ENCODE data around the gene APOO.
A peak's percentile ranks its signal among the peaks of the same experiment; 100 is the strongest.

APOO gene

DNA sequence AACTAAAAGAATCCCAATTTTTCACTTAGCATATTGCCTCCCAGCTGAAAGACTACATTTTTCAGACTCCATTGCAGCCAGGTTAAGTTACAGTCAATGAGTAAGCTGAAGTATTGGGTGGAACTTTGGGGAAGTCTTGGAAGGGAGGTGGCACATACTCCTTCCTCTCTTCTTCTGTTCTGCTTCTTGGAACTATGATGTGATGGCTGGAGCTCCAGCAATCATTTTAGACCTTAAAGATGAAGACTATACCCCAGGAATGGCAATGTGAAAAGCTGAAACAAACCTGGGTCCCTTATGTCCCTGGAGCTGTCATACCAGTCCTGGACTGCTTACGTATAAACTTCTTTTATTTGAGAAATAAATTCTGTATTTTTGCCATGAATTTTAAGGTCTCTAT is 93.9 kb downstream of the APOO start:
- Histone ChIP-seq H3K4me3 (ENCODE audit: low read depth in 1 of 5, low read length in 5 of 5) (no peak overlapping the region), H3K36me3 (ENCODE audit: control insufficient read depth in 5 of 5, insufficient read depth in 5 of 5, low read length in 5 of 5) (no peaks in the 10 kb centered on the region), H3K4me1 (ENCODE audit: control insufficient read depth in 5 of 5, insufficient read depth in 5 of 5, low read length in 5 of 5) (peaks cover 0 to 5% (median 3%) of the 10 kb centered on the region in 5 donors)

DNA sequence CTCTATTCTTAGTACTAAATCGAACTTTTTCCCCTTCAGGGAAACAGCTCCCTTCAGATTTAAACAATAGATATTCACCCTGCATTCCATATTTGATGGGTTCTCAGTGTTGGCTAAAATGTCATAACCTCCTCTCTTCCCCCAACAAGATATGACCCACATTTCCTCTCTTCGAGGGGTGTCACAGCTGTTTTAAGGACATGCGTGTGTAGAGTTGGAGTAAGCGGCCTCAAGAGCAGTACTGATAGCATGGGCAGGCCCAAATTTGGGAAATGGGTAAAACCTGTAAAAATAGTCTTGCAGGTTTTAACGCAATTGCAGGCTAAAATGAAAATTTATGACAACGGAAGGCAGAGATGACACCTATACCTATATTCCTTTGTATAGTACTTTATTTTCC is 96.1 kb downstream of the APOO start:
- Histone ChIP-seq H3K4me3 (ENCODE audit: low read depth in 1 of 5, low read length in 5 of 5) (peak overlapping the region in 2 of 5 donors; percentile 21 to 53), H3K27me3 (ENCODE audit: control insufficient read depth in 5 of 5, insufficient read depth in 4 of 5, low read length in 5 of 5) (peaks cover 0 to 5% (median 0%) of the 10 kb centered on the region in 5 donors), H3K4me1 (ENCODE audit: control insufficient read depth in 5 of 5, insufficient read depth in 5 of 5, low read length in 5 of 5) (peaks cover 0 to 11% (median 3%) of the 10 kb centered on the region in 5 donors), H3K27ac (ENCODE audit: low read depth, low read length) (no peak overlapping the region), H3K9me3 (ENCODE audit: control insufficient read depth in 5 of 5, low read length in 5 of 5) (peaks cover 0 to 7% (median 7%) of the 10 kb centered on the region in 5 donors), H3K9ac (ENCODE audit: low read length in 5 of 5) (no peak overlapping the region), H3K36me3 (ENCODE audit: control insufficient read depth in 5 of 5, insufficient read depth in 5 of 5, low read length in 5 of 5) (no peaks in the 10 kb centered on the region)

More for the DNA sequence above, 93.9 kb downstream of the APOO start:
- Histone ChIP-seq H3K9ac (ENCODE audit: low read length in 5 of 5) (no peak overlapping the region), H3K27ac (ENCODE audit: low read depth, low read length) (no peak overlapping the region), H3K9me3 (ENCODE audit: control insufficient read depth in 5 of 5, low read length in 5 of 5) (peaks cover 0 to 7% (median 7%) of the 10 kb centered on the region in 5 donors), H3K27me3 (ENCODE audit: control insufficient read depth in 5 of 5, insufficient read depth in 4 of 5, low read length in 5 of 5) (peaks cover 0 to 6% (median 5%) of the 10 kb centered on the region in 5 donors)

DNA sequence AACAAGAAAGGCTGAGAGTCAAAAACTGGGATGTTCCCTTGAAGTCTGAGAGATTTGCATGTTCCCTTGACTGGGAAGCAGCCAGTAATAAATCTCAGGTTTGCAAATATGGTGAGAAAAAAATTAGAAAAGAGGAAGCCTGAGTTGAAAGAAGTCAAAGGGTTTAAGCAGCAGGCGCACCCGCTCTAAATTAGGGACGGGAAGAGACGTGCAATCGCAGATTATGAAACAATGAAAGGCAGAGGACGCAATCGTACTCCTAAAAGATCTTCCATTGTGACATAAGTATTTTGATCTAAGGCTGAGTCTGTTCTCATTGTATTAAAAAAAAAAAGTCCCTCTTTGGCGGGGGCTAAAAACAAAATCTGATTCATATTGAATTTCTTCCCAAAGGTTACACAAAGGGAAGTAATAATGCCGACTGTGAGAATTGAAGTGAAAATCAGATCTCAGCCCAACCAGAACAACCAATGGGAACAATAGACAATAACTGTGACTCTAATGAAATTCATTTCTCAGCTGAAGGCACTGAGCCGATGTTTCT is 96.6 kb downstream of the APOO start:
- peak overlapping the region in 1 of 5 donors; percentile 17 for H3K9ac ChIP-seq (ENCODE audit: low read length in 5 of 5)
- H3K4me1 ChIP-seq (ENCODE audit: control insufficient read depth in 5 of 5, insufficient read depth in 5 of 5, low read length in 5 of 5) = peaks cover 0 to 11% (median 3%) of the 10 kb centered on the region in 5 donors
- no peak overlapping the region for H3K27ac ChIP-seq (ENCODE audit: low read depth, low read length)
- peak overlapping the region in 4 of 5 donors; percentile 21 to 53 (median 34) for H3K4me3 ChIP-seq (ENCODE audit: low read depth in 1 of 5, low read length in 5 of 5)
- H3K9me3 ChIP-seq (ENCODE audit: control insufficient read depth in 5 of 5, low read length in 5 of 5) = peaks cover 0 to 7% (median 7%) of the 10 kb centered on the region in 5 donors
- peaks cover 0 to 5% (median 0%) of the 10 kb centered on the region in 5 donors for H3K27me3 ChIP-seq (ENCODE audit: control insufficient read depth in 5 of 5, insufficient read depth in 4 of 5, low read length in 5 of 5)
- no peaks in the 10 kb centered on the region for H3K36me3 ChIP-seq (ENCODE audit: control insufficient read depth in 5 of 5, insufficient read depth in 5 of 5, low read length in 5 of 5)

DNA sequence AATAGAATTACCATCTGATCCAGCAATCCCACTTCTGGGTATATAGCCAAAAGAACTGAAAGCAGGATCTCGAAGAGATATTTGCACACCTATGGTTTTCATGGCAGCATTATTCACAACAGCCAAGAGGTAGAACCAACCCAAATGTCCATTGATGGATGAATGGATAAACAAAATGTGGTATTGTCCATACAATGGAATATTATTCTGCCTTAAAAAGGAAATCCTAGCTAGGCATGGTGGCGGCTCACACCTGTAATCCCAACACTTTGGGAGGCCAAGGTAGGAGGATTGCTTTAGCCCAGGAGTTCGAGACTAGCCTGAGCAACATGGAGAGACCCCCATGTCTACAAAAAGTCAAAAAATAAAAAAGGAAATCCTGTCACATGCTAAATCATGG is 97.5 kb downstream of the APOO start:
- Histone ChIP-seq H3K9me3 (ENCODE audit: control insufficient read depth in 5 of 5, low read length in 5 of 5) (peaks cover 0 to 7% (median 7%) of the 10 kb centered on the region in 5 donors), H3K27me3 (ENCODE audit: control insufficient read depth in 5 of 5, insufficient read depth in 4 of 5, low read length in 5 of 5) (peaks cover 0 to under 1% (median 0%) of the 10 kb centered on the region in 5 donors), H3K4me1 (ENCODE audit: control insufficient read depth in 5 of 5, insufficient read depth in 5 of 5, low read length in 5 of 5) (peaks cover 0 to 11% (median 3%) of the 10 kb centered on the region in 5 donors), H3K27ac (ENCODE audit: low read depth, low read length) (no peak overlapping the region), H3K4me3 (ENCODE audit: low read depth in 1 of 5, low read length in 5 of 5) (no peak overlapping the region), H3K36me3 (ENCODE audit: control insufficient read depth in 5 of 5, insufficient read depth in 5 of 5, low read length in 5 of 5) (no peaks in the 10 kb centered on the region), H3K9ac (ENCODE audit: low read length in 5 of 5) (no peak overlapping the region)

DNA sequence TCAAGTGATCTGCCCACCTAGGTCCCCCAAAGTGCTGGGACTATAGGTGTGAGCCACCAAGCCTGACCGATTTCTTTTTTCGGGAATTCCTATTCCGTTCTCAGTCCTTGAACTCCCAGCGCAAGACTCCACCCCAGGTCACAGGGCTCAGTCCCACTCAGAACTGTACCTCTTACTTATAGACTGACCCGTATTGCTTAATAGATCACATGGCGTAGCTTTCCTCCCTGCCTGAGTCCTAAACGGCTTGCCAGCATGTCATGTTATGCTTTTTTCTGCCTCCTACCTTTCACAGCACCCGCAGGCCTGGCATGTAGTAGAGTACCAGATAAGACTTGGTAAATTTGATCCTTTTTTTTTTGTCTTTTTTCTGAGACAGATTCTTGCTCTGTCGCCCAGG is 102.3 kb downstream of the APOO start:
- H3K9me3 ChIP-seq (ENCODE audit: control insufficient read depth in 5 of 5, low read length in 5 of 5) = no peaks in the 10 kb centered on the region
- H3K36me3 ChIP-seq (ENCODE audit: control insufficient read depth in 5 of 5, insufficient read depth in 5 of 5, low read length in 5 of 5) = no peaks in the 10 kb centered on the region
- peaks cover 0 to 3% (median 0%) of the 10 kb centered on the region in 5 donors for H3K27me3 ChIP-seq (ENCODE audit: control insufficient read depth in 5 of 5, insufficient read depth in 4 of 5, low read length in 5 of 5)
- H3K4me1 ChIP-seq (ENCODE audit: control insufficient read depth in 5 of 5, insufficient read depth in 5 of 5, low read length in 5 of 5) = peaks cover 0 to 14% (median 9%) of the 10 kb centered on the region in 5 donors
- H3K27ac ChIP-seq (ENCODE audit: low read depth, low read length) = no peak overlapping the region
- H3K9ac ChIP-seq (ENCODE audit: low read length in 5 of 5) = no peak overlapping the region
- H3K4me3 ChIP-seq (ENCODE audit: low read depth in 1 of 5, low read length in 5 of 5) = no peak overlapping the region

DNA sequence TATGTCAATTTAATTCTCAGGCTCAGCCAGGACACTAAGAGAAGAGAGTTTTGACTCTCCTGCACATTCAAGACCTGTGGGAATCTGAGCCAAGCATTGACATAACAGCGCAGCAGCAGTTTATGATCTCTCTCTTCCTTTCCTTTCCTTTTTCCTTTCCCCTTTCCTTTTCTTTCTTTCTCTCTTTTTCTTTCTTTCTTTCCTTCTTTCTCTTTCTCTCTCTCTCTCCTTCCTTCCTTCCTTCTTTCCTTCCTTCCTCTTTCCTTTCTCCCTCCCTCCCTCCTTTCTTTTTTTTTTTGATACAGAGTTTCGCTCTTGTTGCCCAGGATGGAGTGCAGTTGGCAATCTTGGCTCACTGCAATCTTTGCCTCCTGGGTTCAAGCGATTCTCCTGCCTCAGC is 103.2 kb downstream of the APOO start:
- H3K4me1 ChIP-seq (ENCODE audit: control insufficient read depth in 5 of 5, insufficient read depth in 5 of 5, low read length in 5 of 5) = peaks cover 0 to 14% (median 9%) of the 10 kb centered on the region in 5 donors
- no peak overlapping the region for H3K9ac ChIP-seq (ENCODE audit: low read length in 5 of 5)
- H3K4me3 ChIP-seq (ENCODE audit: low read depth in 1 of 5, low read length in 5 of 5) = no peak overlapping the region

DNA sequence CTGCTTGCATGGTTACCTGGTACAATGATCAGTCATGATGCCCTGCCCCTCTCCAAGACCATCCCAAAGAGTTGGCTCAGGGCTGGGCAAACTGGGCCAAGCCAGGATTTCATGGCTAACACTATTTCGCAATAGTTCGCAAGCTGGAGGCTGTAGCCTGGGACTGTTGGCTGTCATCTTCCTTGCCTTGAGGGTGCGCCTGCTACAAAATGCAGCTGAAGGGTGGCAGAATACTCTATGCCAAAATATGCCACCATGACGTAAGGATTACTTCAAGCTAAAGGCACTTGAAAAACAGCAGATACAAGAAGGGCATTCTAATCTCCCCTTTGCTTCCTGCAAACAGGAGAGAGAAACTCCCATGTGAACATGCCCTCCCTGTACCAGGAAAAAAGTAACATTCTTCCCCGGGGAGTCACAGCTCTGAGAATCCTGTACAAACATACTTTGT is 103.8 kb downstream of the APOO start:
- no peak overlapping the region for H3K27ac ChIP-seq (ENCODE audit: low read depth, low read length)
- H3K36me3 ChIP-seq (ENCODE audit: control insufficient read depth in 5 of 5, insufficient read depth in 5 of 5, low read length in 5 of 5) = no peaks in the 10 kb centered on the region
- H3K9me3 ChIP-seq (ENCODE audit: control insufficient read depth in 5 of 5, low read length in 5 of 5) = no peaks in the 10 kb centered on the region
- no peak overlapping the region for H3K4me3 ChIP-seq (ENCODE audit: low read depth in 1 of 5, low read length in 5 of 5)
- H3K4me1 ChIP-seq (ENCODE audit: control insufficient read depth in 5 of 5, insufficient read depth in 5 of 5, low read length in 5 of 5) = peaks cover 0 to 14% (median 9%) of the 10 kb centered on the region in 5 donors
- peaks cover 0 to 3% (median 0%) of the 10 kb centered on the region in 5 donors for H3K27me3 ChIP-seq (ENCODE audit: control insufficient read depth in 5 of 5, insufficient read depth in 4 of 5, low read length in 5 of 5)
- no peak overlapping the region for H3K9ac ChIP-seq (ENCODE audit: low read length in 5 of 5)

More for the DNA sequence above, 103.2 kb downstream of the APOO start:
- H3K27ac ChIP-seq (ENCODE audit: low read depth, low read length) = no peak overlapping the region
- H3K9me3 ChIP-seq (ENCODE audit: control insufficient read depth in 5 of 5, low read length in 5 of 5) = no peaks in the 10 kb centered on the region
- no peaks in the 10 kb centered on the region for H3K36me3 ChIP-seq (ENCODE audit: control insufficient read depth in 5 of 5, insufficient read depth in 5 of 5, low read length in 5 of 5)
- peaks cover 0 to 3% (median 0%) of the 10 kb centered on the region in 5 donors for H3K27me3 ChIP-seq (ENCODE audit: control insufficient read depth in 5 of 5, insufficient read depth in 4 of 5, low read length in 5 of 5)

DNA sequence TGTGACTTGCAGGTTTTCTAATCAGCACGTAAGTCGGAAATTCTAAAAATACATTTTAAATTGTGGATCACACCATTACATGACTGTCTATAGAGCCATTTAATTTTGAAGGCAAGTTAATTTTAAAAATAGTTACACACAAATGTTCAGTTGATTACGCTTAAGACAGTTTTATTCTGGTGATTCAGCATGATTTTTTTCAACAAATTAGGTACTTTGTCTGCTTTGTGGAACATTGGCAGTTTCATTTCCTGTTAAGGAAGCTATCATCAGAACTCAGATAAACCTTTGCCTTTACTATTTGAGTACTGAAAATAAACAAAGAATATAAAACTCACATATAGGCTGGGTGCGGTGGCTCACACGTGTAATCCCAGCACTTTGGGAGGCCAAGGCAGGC is 105.3 kb downstream of the APOO start:
- H3K27ac ChIP-seq (ENCODE audit: low read depth, low read length) = no peak overlapping the region

DNA sequence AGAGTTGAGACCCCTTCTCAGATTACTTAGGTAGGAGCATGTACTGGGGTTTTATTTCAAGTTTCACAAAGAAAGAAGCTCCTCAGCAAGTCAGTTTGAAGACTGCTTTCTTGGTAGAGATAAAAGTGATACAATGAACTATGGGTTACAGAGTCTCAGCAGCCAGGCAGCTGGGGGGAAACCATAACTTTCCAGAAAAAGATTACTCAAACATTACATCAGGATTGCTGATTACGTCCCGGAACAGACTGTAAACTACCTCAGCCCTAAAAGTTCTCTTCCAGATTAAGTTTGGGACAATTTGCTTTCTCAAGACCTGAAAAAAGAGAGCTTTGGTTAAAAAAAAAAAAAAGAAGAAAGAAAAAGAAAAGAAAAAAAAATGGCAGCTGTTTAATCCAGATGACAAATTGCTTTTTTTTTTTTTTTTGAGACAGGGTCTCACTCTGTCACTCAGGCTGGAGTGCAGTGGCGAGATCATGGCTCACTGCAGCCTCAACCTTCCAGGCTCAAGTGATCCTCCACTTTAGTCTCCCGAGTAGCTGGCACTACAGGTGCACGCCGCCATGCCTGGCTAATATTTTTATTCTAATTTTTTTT is 108.2 kb downstream of the APOO start:
- Histone ChIP-seq H3K4me1 (ENCODE audit: control insufficient read depth in 5 of 5, insufficient read depth in 5 of 5, low read length in 5 of 5) (peaks cover 0 to 12% (median 8%) of the 10 kb centered on the region in 5 donors), H3K27ac (ENCODE audit: low read depth, low read length) (no peak overlapping the region), H3K9ac (ENCODE audit: low read length in 5 of 5) (no peak overlapping the region), H3K9me3 (ENCODE audit: control insufficient read depth in 5 of 5, low read length in 5 of 5) (no peaks in the 10 kb centered on the region), H3K4me3 (ENCODE audit: low read depth in 1 of 5, low read length in 5 of 5) (no peak overlapping the region), H3K27me3 (ENCODE audit: control insufficient read depth in 5 of 5, insufficient read depth in 4 of 5, low read length in 5 of 5) (peaks cover 0 to 9% (median 2%) of the 10 kb centered on the region in 5 donors), H3K36me3 (ENCODE audit: control insufficient read depth in 5 of 5, insufficient read depth in 5 of 5, low read length in 5 of 5) (no peaks in the 10 kb centered on the region)

More for the DNA sequence above, 105.3 kb downstream of the APOO start:
- Histone ChIP-seq H3K4me1 (ENCODE audit: control insufficient read depth in 5 of 5, insufficient read depth in 5 of 5, low read length in 5 of 5) (peaks cover 0 to 14% (median 9%) of the 10 kb centered on the region in 5 donors), H3K4me3 (ENCODE audit: low read depth in 1 of 5, low read length in 5 of 5) (no peak overlapping the region), H3K9me3 (ENCODE audit: control insufficient read depth in 5 of 5, low read length in 5 of 5) (no peaks in the 10 kb centered on the region), H3K27me3 (ENCODE audit: control insufficient read depth in 5 of 5, insufficient read depth in 4 of 5, low read length in 5 of 5) (peaks cover 0 to 6% (median 2%) of the 10 kb centered on the region in 5 donors), H3K9ac (ENCODE audit: low read length in 5 of 5) (no peak overlapping the region), H3K36me3 (ENCODE audit: control insufficient read depth in 5 of 5, insufficient read depth in 5 of 5, low read length in 5 of 5) (no peaks in the 10 kb centered on the region)

Measured in subcutaneous abdominal adipose tissue (tissue), 5 donors.